ENCODE measurements around the gene TEAD1. TPM values are rescaled to one million over a fixed set of nuclear protein-coding genes. Genes with fewer than 3 reads are reported as not detected.

The TEAD1 gene
- total and polyA plus RNA-seq, 9 of the 15 experiments (the other 6 are each of a cell fraction or from before 2014, with no cell fraction given), result 1.7 to 17.7 (median 10.8) TPM

DNA sequence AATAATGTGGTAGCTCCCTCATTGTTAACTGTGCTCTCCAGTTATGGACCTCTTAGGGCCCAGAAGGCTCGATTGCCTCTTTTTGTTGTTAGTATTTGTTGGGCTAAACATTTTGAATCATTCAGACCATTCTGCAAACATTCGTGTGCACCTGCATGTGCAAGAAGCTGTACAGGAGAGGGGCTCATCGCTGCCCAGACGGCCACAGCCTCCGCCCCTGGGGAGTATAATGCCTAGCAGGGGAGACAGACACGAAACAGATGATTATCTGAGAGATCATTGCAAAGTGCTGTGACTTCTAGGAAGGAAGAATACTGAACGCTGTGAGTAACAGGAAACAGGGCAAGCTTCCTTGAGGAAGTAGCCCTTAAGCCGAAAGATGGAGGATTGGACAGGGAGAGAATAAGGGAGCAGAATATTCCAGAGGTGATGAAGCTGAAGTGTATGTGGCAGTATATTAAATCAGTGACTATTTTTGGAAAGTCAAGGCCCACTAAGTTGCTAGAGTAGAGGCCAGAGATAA, 211.6 kb downstream of the TEAD1 start:
- Histone ChIP-seq H3K9ac (ENCODE audit: insufficient read depth in 1 of 2, low read depth in 2 of 2, low read length in 2 of 2) (no peak overlapping the region), H3K4me2 (ENCODE audit: insufficient read depth, low read length) (no peak overlapping the region), H3K27me3 (ENCODE audit: control insufficient read depth in 2 of 2, insufficient read depth in 2 of 2, low read length in 2 of 2) (no peaks in the 10 kb centered on the region), H2AFZ (ENCODE audit: low read depth, low read length) (no peak overlapping the region), H3K36me3 (ENCODE audit: control insufficient read depth, insufficient read depth, low read length) (peaks cover 15% of the 10 kb centered on the region; the same call in 1 of the 3 replicates), H3K9me1 (ENCODE audit: control insufficient read depth, insufficient read depth, low read length) (no peaks in the 10 kb centered on the region), H3K9me3 (replicated peaks; ENCODE audit: control insufficient read depth, insufficient read depth, low read depth, low read length) (no peaks in the 10 kb centered on the region), H3K4me3 (no peak overlapping the region), H3K27ac (ENCODE audit: extremely low read depth, low read depth, low read length) (no peak overlapping the region), H4K20me1 (replicated peaks; ENCODE audit: control insufficient read depth, insufficient read depth, low read length) (no peaks in the 10 kb centered on the region), H3K4me1 (replicated peaks in 1 of 2; ENCODE audit: control insufficient read depth in 2 of 2, insufficient read depth in 2 of 2, low read length in 2 of 2) (peaks cover 0 to 5% of the 10 kb centered on the region in 2 experiments; a peak in 3 of 5 replicates), H3K79me2 (ENCODE audit: control insufficient read depth, insufficient read depth, low read length) (no peaks in the 10 kb centered on the region)
- in situ Hi-C loops (cut with MboI) (no loop called here), intact Hi-C loops (cut with micrococcal nuclease) (loop anchor here (5.0 kb wide), 3 partner anchors 58 to 303 kb away; partner anchors contain the start of gene TEAD1)
- ATAC-seq (peak; percentile 22; the same call in 2 of the 3 replicates), DNase-seq (ENCODE audit: extremely low read depth in 1 of 4, low spot score in 3 of 4) (no peak), FAIRE-seq (no peak)
- CTCF ChIA-PET (ENCODE audit: low intra/inter-chr PET ratio), result no interaction called here
- POLR2A ChIA-PET, result interaction anchor here (1.1 kb wide), 1 partner anchor 8 kb away, joined by 5 read pairs; no protein-coding TSS in a partner anchor
- no TSS peak for BruUV-seq (replicated peaks)
- WGBS (ENCODE audit: insufficient coverage, low coverage, missing lambda C conversion rate), result 32% methylated on average over 8 of the region's 8 CpGs
- peak; percentile 87 to 92 for TF ChIP-seq ETV6 (IDR thresholded peaks at IDR 0.05; ENCODE audit: borderline replicate concordance in 1 of 2, low read depth in 2 of 2, low read length in 1 of 2)
- no peak for TF ChIP-seq ETV6 (CRISPR knock-in tag; IDR thresholded peaks at IDR 0.05; ENCODE audit: borderline replicate concordance)
- no peak for TF ChIP-seq ZNF644 (tag; IDR thresholded peaks at IDR 0.05; ENCODE audit: low read depth)

GRCh38 chr11:12886508-12886907, 212.3 kb downstream of the TEAD1 start:
- DNase-seq (ENCODE audit: extremely low read depth in 1 of 4, low spot score in 3 of 4) (no peak), FAIRE-seq (no peak), ATAC-seq (no peak)
- H3K79me2 ChIP-seq (ENCODE audit: control insufficient read depth, insufficient read depth, low read length), result no peaks in the 10 kb centered on the region
- no peaks in the 10 kb centered on the region for H4K20me1 ChIP-seq (replicated peaks; ENCODE audit: control insufficient read depth, insufficient read depth, low read length)
- no peaks in the 10 kb centered on the region for H3K9me3 ChIP-seq (replicated peaks; ENCODE audit: control insufficient read depth, insufficient read depth, low read depth, low read length)
- H3K9ac ChIP-seq (ENCODE audit: insufficient read depth in 1 of 2, low read depth in 2 of 2, low read length in 2 of 2), result no peak overlapping the region
- BruUV-seq (replicated peaks), result no TSS peak
- ChIA-PET CTCF (ENCODE audit: low intra/inter-chr PET ratio) (no interaction called here), POLR2A (interaction anchor here (1.1 kb wide), 1 partner anchor 9 kb away, joined by 5 read pairs; no protein-coding TSS in a partner anchor)
- no peaks in the 10 kb centered on the region for H3K27me3 ChIP-seq (ENCODE audit: control insufficient read depth in 2 of 2, insufficient read depth in 2 of 2, low read length in 2 of 2)
- peaks cover 0 to 5% of the 10 kb centered on the region in 2 experiments; a peak in 3 of 5 replicates for H3K4me1 ChIP-seq (replicated peaks in 1 of 2; ENCODE audit: control insufficient read depth in 2 of 2, insufficient read depth in 2 of 2, low read length in 2 of 2)
- TF ChIP-seq EHMT2 (IDR thresholded peaks at IDR 0.05), result no peak
- TF ChIP-seq, protein P1, sequence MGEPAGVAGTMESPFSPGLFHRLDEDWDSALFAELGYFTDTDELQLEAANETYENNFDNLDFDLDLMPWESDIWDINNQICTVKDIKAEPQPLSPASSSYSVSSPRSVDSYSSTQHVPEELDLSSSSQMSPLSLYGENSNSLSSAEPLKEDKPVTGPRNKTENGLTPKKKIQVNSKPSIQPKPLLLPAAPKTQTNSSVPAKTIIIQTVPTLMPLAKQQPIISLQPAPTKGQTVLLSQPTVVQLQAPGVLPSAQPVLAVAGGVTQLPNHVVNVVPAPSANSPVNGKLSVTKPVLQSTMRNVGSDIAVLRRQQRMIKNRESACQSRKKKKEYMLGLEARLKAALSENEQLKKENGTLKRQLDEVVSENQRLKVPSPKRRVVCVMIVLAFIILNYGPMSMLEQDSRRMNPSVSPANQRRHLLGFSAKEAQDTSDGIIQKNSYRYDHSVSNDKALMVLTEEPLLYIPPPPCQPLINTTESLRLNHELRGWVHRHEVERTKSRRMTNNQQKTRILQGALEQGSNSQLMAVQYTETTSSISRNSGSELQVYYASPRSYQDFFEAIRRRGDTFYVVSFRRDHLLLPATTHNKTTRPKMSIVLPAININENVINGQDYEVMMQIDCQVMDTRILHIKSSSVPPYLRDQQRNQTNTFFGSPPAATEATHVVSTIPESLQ (CRISPR knock-in tag; IDR thresholded peaks at IDR 0.05), result no peak
- peak; percentile 46 for TF ChIP-seq ZNF121 (CRISPR knock-in tag; conservative IDR thresholded peaks at IDR 0.05)
- H3K9me1 ChIP-seq (ENCODE audit: control insufficient read depth, insufficient read depth, low read length), result no peaks in the 10 kb centered on the region
- H3K4me2 ChIP-seq (ENCODE audit: insufficient read depth, low read length), result no peak overlapping the region
- in situ Hi-C loops (cut with MboI), result no loop called here
- no peak overlapping the region for H2AFZ ChIP-seq (ENCODE audit: low read depth, low read length)
- no peak overlapping the region for H3K4me3 ChIP-seq
- intact Hi-C loops (cut with micrococcal nuclease), result loop anchor here (5.0 kb wide), 3 partner anchors 59 to 304 kb away; partner anchors contain the start of gene TEAD1
- peaks cover 15% of the 10 kb centered on the region; the same call in 1 of the 3 replicates for H3K36me3 ChIP-seq (ENCODE audit: control insufficient read depth, insufficient read depth, low read length)
- no peak overlapping the region for H3K27ac ChIP-seq (ENCODE audit: extremely low read depth, low read depth, low read length)
